ENCODE results near the gene CPM. TPM values are rescaled to one million over a fixed set of nuclear protein-coding genes. Genes with fewer than 3 reads are reported as not detected.
A peak's percentile ranks its signal among the peaks of the same experiment; 100 is the strongest.

The CPM gene
- total RNA-seq, 1 donor from 2014 or later = 1.0 TPM

DNA sequence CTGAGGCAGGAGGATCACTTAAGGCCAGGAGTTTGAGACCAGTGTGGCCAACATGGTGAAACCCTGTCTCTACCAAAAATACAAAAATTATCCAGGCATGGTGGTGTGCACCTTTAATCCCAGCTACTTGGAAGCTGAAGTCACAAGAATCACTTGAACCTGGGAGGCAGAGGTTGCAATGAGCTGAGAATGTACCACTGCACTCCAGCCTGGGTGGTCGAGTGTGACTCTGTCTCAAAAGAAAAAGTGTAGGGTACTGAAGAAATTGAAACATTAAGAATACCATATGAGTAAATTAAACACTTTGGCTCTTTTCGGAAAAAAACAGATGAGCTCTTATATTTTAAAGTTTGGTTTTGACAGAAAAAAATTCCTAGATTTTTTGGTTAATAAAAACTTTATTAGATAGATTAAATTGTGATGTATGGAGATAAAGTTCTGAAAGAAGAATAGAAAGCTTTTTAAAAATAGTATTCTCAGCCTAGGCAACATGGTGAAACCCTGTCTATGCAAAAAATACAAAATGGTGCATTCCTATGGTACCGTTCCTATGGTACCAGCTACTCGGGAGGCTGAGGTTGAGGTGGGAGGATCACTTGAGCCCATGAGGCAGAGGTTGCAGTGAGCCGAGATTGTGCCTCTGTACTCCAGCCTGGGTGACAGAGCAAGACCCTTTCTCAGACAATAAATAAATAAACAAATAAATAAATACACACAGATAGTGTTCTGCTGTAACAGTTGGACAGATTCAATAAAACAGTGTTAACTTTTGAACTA, 104.9 kb downstream of the CPM start:
- DNase-seq (ENCODE audit: extremely low spot score, unreplicated experiment) = no peak
- Mint-ChIP-seq H3K27ac (ENCODE audit: unreplicated experiment) (peak overlapping the region; percentile 32), H3K4me3 (ENCODE audit: unreplicated experiment) (no peak overlapping the region), H3K4me1 (ENCODE audit: unreplicated experiment) (peaks cover 1% of the 10 kb centered on the region), H3K27me3 (ENCODE audit: unreplicated experiment) (no peaks in the 10 kb centered on the region), H3K36me3 (ENCODE audit: unreplicated experiment) (peaks cover 55% of the 10 kb centered on the region), H3K9me3 (ENCODE audit: unreplicated experiment) (no peaks in the 10 kb centered on the region)
- TF ChIP-seq, protein P1, sequence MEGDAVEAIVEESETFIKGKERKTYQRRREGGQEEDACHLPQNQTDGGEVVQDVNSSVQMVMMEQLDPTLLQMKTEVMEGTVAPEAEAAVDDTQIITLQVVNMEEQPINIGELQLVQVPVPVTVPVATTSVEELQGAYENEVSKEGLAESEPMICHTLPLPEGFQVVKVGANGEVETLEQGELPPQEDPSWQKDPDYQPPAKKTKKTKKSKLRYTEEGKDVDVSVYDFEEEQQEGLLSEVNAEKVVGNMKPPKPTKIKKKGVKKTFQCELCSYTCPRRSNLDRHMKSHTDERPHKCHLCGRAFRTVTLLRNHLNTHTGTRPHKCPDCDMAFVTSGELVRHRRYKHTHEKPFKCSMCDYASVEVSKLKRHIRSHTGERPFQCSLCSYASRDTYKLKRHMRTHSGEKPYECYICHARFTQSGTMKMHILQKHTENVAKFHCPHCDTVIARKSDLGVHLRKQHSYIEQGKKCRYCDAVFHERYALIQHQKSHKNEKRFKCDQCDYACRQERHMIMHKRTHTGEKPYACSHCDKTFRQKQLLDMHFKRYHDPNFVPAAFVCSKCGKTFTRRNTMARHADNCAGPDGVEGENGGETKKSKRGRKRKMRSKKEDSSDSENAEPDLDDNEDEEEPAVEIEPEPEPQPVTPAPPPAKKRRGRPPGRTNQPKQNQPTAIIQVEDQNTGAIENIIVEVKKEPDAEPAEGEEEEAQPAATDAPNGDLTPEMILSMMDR (IDR thresholded peaks at IDR 0.05) = no peak

DNA sequence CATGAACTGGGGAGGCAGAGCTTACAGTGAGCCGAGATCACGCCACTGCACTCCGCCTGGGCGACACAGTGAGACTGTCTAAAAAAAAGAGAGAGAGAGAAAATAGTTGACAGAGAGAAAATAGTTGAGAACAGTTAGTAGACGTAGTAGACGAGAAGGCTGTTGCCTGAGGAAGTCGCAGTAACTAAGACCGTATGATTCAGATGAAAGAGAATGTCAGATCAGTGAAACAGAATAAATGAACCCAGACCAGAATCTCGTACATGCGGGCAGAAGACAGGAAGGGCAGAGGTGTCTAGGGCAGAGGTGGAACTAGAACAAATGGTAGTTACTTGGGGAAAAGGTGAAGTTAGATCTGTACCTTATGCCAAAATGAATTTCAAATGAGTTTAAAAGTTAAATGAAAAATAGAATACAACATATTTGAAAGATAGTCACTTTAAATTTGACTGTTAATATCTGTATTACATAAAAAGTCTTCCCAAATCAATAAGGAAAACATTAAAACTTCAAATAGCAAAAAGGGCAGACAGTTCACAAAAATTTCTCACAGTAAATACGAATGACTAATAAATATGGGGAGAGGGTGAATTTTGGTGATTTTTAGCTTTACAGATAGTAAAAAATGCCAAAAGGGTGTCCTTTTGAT, 107.3 kb downstream of the CPM start:
- no peak overlapping the region for H3K4me3 Mint-ChIP-seq (ENCODE audit: unreplicated experiment)
- peaks cover 57% of the 10 kb centered on the region for H3K36me3 Mint-ChIP-seq (ENCODE audit: unreplicated experiment)
- H3K9me3 Mint-ChIP-seq (ENCODE audit: unreplicated experiment) = no peaks in the 10 kb centered on the region
- H3K4me1 Mint-ChIP-seq (ENCODE audit: unreplicated experiment) = peaks cover 4% of the 10 kb centered on the region
- no peaks in the 10 kb centered on the region for H3K27me3 Mint-ChIP-seq (ENCODE audit: unreplicated experiment)
- no peak overlapping the region for H3K27ac Mint-ChIP-seq (ENCODE audit: unreplicated experiment)
- TF ChIP-seq, protein P1 (IDR thresholded peaks at IDR 0.05) = no peak
- no peak for DNase-seq (ENCODE audit: extremely low spot score, unreplicated experiment)

DNA sequence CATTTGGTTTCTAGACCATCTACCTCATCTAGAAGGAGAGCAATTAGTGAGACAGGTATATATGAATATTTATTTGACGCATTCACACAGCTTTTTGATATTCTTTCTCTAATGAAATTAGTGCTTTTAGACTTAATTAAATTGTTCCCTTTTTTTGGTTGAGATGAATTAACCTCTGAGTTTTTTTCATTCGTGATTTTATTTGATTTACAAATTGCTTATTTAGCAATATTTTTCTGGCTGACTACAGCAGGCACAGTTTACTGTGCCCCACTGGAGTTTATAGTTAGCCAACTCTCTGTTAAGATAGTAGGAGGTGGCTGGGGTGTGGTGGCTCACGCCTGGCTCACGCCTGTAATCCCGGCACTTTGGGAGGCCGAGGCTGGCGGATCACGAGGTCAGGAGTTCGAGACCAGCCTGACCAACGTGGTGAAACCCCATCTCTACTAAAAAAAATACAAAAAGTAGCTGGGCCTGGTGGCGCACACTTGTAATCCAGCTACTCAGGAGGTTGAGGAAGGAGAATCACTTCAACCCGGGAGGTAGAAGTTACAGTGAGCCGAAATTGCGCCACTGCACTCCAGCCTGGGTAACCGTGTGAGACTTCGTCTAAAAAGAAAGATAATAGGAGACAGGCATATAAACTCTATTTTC, 108.2 kb downstream of the CPM start:
- Mint-ChIP-seq H3K27ac (ENCODE audit: unreplicated experiment) (no peak overlapping the region), H3K27me3 (ENCODE audit: unreplicated experiment) (no peaks in the 10 kb centered on the region), H3K4me3 (ENCODE audit: unreplicated experiment) (no peak overlapping the region), H3K9me3 (ENCODE audit: unreplicated experiment) (no peaks in the 10 kb centered on the region), H3K4me1 (ENCODE audit: unreplicated experiment) (peaks cover 4% of the 10 kb centered on the region), H3K36me3 (ENCODE audit: unreplicated experiment) (peaks cover 59% of the 10 kb centered on the region)
- TF ChIP-seq, protein P1 (IDR thresholded peaks at IDR 0.05) = no peak
- no peak for DNase-seq (ENCODE audit: extremely low spot score, unreplicated experiment)

DNA sequence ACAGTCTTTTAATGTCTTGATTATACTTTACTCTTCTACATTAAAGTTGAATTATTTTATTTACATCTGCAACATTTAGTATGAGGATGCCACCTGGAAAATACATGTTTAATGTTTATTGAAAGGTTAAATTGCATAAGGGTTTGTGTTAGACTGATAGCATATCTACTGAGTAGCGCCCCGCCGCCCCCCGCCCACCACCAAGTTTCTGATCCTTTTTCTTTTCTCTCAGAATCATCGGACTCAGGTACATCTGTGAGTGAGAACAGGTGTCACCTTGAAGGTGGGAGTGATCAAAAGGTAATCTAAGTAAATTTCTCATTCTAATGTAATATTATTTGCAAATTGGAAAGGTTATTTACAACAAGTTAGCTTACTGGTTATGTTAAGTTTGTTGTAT, 108.8 kb downstream of the CPM start:
- no peak overlapping the region for H3K27ac Mint-ChIP-seq (ENCODE audit: unreplicated experiment)
- no peak for DNase-seq (ENCODE audit: extremely low spot score, unreplicated experiment)
- no peak overlapping the region for H3K4me3 Mint-ChIP-seq (ENCODE audit: unreplicated experiment)
- H3K27me3 Mint-ChIP-seq (ENCODE audit: unreplicated experiment) = no peaks in the 10 kb centered on the region
- no peaks in the 10 kb centered on the region for H3K9me3 Mint-ChIP-seq (ENCODE audit: unreplicated experiment)
- peaks cover 4% of the 10 kb centered on the region for H3K4me1 Mint-ChIP-seq (ENCODE audit: unreplicated experiment)
- TF ChIP-seq, protein P1 (IDR thresholded peaks at IDR 0.05) = no peak
- H3K36me3 Mint-ChIP-seq (ENCODE audit: unreplicated experiment) = peaks cover 62% of the 10 kb centered on the region

DNA sequence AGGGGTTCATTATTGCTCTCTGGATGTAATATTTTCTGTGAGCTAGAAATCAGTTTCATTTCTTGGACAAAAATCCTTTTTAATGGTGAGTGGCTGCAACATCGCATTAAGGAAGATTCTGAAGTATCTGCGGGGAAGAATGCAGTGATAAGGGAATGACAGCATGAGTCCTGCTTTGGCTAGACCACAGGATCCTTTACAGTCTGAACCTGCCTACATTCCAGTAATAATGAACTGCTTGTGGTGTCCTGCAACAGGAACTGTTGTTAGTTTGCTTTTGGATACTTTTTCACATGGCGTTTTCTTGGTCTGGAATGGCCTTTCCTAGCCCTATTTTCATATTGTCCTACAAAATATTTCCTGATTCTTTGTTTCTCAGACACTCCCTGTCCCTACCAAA, 109.3 kb downstream of the CPM start:
- H3K4me1 Mint-ChIP-seq (ENCODE audit: unreplicated experiment) = peaks cover 4% of the 10 kb centered on the region
- H3K36me3 Mint-ChIP-seq (ENCODE audit: unreplicated experiment) = peaks cover 63% of the 10 kb centered on the region
- no peak overlapping the region for H3K27ac Mint-ChIP-seq (ENCODE audit: unreplicated experiment)
- no peak overlapping the region for H3K4me3 Mint-ChIP-seq (ENCODE audit: unreplicated experiment)
- no peaks in the 10 kb centered on the region for H3K9me3 Mint-ChIP-seq (ENCODE audit: unreplicated experiment)
- TF ChIP-seq, protein P1 (IDR thresholded peaks at IDR 0.05) = no peak
- no peak for DNase-seq (ENCODE audit: extremely low spot score, unreplicated experiment)
- H3K27me3 Mint-ChIP-seq (ENCODE audit: unreplicated experiment) = no peaks in the 10 kb centered on the region

All from osteocyte (in vitro differentiated cells).